GM15510 (cell line): ENCODE results near the gene METTL16.

Experiments
- POLR2A ChIP-seq: IDR thresholded peaks from 3 replicates; pipeline ENCODE4 v1.6.1; 2011; ENCODE audit warnings: borderline replicate concordance; ENCODE audit not compliant: insufficient read length; ENCODE audit errors: extremely low read depth

Gene METTL16

DNA sequence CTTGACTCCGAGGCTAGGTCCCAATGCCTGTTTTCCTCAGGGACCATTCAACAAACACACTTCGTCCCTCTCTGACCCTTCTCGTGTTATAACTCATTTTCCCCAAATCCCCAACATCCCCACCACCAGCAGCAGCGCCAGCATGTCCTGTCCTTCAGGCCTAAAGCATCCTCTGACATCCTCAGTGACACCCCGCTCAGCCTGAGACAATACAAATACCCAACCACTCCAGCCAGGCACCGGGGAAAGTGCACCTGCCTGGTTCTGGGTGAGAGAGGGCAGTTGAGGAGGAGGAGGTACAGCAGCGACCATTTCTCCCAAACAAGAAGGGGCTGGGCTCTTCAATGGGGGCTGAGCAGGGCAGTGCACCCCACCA, 115.5 kb downstream of the METTL16 start:
- no peak for TF ChIP-seq POLR2A

GRCh38 chr17:2395258-2396181, 116.2 kb downstream of the METTL16 start:
- TF ChIP-seq POLR2A: no peak

DNA sequence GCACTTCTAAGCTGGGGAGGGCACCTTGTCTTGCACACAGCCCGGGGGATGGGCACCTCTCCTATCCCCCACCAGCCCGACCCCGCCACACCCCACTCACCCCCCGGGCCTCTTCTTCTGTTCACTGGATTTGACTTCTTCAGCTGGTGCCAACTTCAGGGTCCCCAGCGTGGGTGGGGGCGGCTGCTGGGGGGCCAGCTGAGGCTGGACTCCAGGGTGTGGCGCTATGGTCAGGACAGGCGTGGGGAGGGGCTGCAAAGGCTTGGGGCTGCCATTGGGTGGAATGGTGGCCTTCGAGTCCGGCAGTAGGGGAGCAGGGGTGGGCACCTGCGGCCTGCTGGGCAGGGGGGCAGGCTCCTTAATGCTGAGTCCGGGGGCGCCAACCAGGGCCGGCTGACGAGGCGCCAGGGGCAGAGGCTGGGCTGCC, 116.9 kb downstream of the METTL16 start:
- no peak for TF ChIP-seq POLR2A

DNA sequence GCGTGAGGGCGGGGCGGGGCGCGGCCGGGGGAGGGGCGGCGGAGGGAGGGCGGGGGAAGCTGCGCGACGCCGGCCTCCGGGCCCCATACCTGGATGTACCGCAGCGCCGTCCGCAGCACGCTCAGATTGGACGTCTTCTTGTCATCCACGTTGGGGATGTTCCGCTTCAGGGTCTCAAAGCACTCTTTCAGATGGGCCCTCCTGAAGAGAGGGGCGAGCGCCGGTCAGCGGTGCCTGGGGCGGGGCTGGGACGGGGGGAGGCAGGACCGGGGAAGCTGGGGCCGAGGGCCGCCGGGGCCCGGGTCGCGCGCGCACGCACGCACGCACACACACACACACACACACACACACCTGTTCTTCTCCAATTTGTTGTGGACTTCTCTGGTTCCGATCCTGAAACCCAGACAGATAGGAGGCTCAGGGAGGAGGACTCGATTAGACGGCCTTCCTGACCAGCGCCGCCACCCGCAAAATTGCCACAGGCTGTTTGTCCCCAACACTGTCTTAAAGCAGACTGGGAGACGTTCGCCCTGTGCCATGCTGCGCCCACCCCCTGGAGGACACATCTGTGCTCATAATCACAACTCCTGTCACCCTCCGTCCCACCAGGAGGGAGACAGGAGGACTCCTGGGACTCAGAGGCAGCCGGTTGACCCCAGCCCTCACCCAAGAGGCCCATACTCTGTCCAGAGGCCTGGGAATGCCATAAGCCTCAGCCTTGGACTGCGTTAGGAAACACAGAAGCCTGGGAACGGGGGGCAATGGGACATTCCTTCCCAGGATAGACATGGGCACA, 117.5 kb downstream of the METTL16 start:
- TF ChIP-seq POLR2A: no peak

- TF ChIP-seq POLR2A: peak; percentile 49
These were observed 118.3 kb downstream of the METTL16 start for GRCh38 chr17:2393174-2393953.

GRCh38 chr17:2392252-2393173, 119.2 kb downstream of the METTL16 start:
- TF ChIP-seq POLR2A: peak; percentile 61

DNA sequence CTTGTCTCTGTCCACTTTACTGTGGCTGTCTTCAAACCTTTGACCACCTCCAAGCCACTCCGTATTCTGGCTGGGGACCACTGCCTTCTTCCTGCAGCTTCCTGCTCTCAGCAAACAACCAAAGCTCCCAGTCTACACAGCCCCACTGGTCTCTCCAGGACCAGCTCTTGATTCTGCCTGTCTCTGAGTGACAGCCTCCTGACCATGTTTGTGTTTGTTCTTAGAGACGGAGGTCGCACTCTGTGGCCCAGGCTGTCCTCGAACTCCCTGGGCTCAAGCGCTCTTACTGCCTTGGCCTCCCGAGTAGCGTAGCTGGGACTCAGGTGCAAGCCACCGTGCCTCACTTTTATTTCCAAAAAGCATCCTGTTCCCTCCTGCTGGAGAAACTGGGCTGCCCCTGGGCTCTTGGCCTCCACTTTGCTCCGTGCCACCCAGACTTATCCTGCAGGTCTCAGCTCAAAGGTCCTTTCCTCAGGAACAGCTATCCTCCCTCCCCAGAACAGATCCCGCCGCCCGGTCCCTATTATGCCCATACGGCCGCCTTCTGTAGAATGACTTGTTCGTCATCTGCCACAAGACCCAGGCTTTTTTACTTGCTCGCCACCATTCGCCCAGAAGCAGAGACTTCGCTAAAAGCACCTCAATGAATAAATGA, 120.0 kb downstream of the METTL16 start:
- TF ChIP-seq POLR2A: no peak

GRCh38 chr17:2390199-2390836, 121.4 kb downstream of the METTL16 start:
- TF ChIP-seq POLR2A: no peak

DNA sequence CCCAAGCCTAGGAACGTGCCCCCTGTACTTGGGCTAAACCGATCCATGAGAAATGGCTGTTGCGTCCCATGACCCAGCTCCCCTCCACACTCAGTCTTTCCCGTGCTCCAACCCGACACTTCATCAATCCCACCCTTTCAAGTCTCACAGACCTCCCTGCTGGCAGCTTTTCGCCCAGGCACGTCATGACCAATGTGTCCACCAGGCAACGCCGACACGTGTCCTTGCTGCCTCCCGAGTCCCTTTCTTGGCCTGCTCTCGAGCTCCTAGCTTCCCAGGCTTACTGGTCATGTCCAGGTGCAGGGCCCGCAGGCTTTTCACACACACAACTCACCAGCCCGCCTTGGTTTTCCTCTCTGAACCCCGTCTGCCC, 123.0 kb downstream of the METTL16 start:
- TF ChIP-seq POLR2A: no peak

- no peak for TF ChIP-seq POLR2A
These were observed 123.5 kb downstream of the METTL16 start for GRCh38 chr17:2388020-2388682.

GRCh38 chr17:2387086-2388019, 124.3 kb downstream of the METTL16 start:
- no peak for TF ChIP-seq POLR2A
